ENCODE measurements around the gene RIMKLA.

- TF ChIP-seq, protein P1, sequence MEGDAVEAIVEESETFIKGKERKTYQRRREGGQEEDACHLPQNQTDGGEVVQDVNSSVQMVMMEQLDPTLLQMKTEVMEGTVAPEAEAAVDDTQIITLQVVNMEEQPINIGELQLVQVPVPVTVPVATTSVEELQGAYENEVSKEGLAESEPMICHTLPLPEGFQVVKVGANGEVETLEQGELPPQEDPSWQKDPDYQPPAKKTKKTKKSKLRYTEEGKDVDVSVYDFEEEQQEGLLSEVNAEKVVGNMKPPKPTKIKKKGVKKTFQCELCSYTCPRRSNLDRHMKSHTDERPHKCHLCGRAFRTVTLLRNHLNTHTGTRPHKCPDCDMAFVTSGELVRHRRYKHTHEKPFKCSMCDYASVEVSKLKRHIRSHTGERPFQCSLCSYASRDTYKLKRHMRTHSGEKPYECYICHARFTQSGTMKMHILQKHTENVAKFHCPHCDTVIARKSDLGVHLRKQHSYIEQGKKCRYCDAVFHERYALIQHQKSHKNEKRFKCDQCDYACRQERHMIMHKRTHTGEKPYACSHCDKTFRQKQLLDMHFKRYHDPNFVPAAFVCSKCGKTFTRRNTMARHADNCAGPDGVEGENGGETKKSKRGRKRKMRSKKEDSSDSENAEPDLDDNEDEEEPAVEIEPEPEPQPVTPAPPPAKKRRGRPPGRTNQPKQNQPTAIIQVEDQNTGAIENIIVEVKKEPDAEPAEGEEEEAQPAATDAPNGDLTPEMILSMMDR (conservative IDR thresholded peaks at IDR 0.05; ENCODE audit: low read depth in 2 of 2): peak; percentile 47 to 48
- TF ChIP-seq STAT1 (IDR thresholded peaks at IDR 0.05; ENCODE audit: unreplicated experiment) (no peak), EZH2 (IDR thresholded peaks at IDR 0.05; ENCODE audit: low read depth, unreplicated experiment) (no peak), POLR2AphosphoS5 (IDR thresholded peaks at IDR 0.05; ENCODE audit: low read depth) (no peak), EZH2phosphoT487 (IDR thresholded peaks at IDR 0.05; ENCODE audit: unreplicated experiment) (no peak)
Observed at GRCh38 chr1:42403880-42404400, 23.3 kb downstream of the RIMKLA start.

All from GM23338 (cell line).